Measurements from ENCODE around the gene HNRNPL. TPM values are rescaled to one million over a fixed set of nuclear protein-coding genes. Genes with fewer than 3 reads are reported as not detected.
"Not testable (repeated sequence)": the region's sequence is repeated elsewhere in the genome, so short reads cannot be mapped to it uniquely, and the experiment has no call there.

HNRNPL gene
- total RNA-seq, 1 experiment from 2014 or later: 642 TPM

DNA sequence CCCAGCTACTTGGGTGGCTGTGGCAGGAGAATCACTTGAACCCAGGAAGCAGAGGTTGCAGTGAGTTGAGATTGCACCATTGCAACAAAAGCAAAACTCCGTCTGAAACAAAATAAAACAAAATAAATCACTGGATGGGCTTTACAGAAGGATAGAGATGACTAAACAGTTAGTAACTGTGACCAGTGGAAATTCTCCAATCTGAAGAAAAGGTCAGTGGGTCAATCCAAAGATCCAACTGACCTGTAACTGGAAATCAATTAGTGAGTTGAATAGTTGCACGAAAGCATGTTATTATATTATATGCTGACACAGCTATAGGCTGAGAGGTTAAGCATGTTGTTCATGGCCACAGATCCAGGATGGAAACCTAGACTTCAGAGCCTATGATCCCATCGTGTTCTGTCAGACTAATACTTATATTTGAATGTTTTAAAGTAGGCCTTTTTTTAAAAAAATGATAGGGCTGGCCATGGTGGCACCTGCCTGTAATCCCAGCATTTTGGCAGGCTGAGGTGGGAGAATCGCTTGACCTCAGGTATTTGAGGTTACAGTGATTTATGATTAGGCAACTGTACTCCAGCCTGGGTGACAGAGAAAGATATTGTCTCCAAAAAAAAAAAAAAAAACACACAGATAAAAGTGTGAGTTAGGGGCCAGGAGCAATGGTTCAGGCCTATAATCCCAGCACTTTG lies 19.6 kb downstream of the HNRNPL start:
- ChIA-PET CTCF (no interaction called here), POLR2A (ENCODE audit: low non-redundant PET) (interaction anchor here (0.6 to 0.7 kb wide), 2 partner anchors 21 to 236 kb away, joined by 3 to 11 read pairs; no protein-coding TSS in a partner anchor)
- Histone ChIP-seq H3K27me3 (replicated peaks; ENCODE audit: insufficient read depth, low read depth, low read length, poor library complexity) (no peaks in the 10 kb centered on the region), H3K4me1 (ENCODE audit: insufficient read depth, low read length, poor library complexity, severe bottlenecking) (peaks cover 12% of the 10 kb centered on the region), H3K4me3 (ENCODE audit: low read depth, low read length, poor library complexity, severe bottlenecking) (no peak overlapping the region), H3K27ac (ENCODE audit: low read depth, low read length, poor library complexity, severe bottlenecking) (no peak overlapping the region), H3K36me3 (ENCODE audit: insufficient read depth, low read length, poor library complexity, severe bottlenecking) (peaks cover 7% of the 10 kb centered on the region), H3K9me3 (ENCODE audit: low read depth, low read length, poor library complexity, severe bottlenecking) (no peaks in the 10 kb centered on the region)
- DNase-seq (ENCODE audit: low spot score): no peak
- TF ChIP-seq EZH2 (IDR thresholded peaks at IDR 0.05; ENCODE audit: borderline replicate concordance, low read depth, low read length, poor library complexity, severe bottlenecking): no peak
- TF ChIP-seq CTCF (conservative IDR thresholded peaks at IDR 0.05; ENCODE audit: low read depth, low read length): no peak
- BruUV-seq (replicated peaks): no TSS peak
- intact Hi-C loops (cut with micrococcal nuclease; ENCODE audit: unreplicated experiment): no loop called here

GRCh38 chr19:38829203-38829602 lies 20.6 kb downstream of the HNRNPL start:
- CTCF ChIA-PET: interaction anchor here (0.6 kb wide), 1 partner anchor 409 kb away, joined by 5 read pairs; no protein-coding TSS in a partner anchor
- H3K36me3 ChIP-seq (ENCODE audit: insufficient read depth, low read length, poor library complexity, severe bottlenecking); H3K4me3 ChIP-seq (ENCODE audit: low read depth, low read length, poor library complexity, severe bottlenecking); H3K9me3 ChIP-seq (ENCODE audit: low read depth, low read length, poor library complexity, severe bottlenecking); BruUV-seq (replicated peaks); H3K27me3 ChIP-seq (replicated peaks; ENCODE audit: insufficient read depth, low read depth, low read length, poor library complexity); intact Hi-C loops (cut with micrococcal nuclease; ENCODE audit: unreplicated experiment); DNase-seq (ENCODE audit: low spot score); H3K27ac ChIP-seq (ENCODE audit: low read depth, low read length, poor library complexity, severe bottlenecking): not testable (repeated sequence)
- POLR2A ChIA-PET (ENCODE audit: low non-redundant PET): interaction anchor here (0.6 kb wide), 1 partner anchor 285 kb away, joined by 6 read pairs; no protein-coding TSS in a partner anchor
- peaks cover 12% of the 10 kb centered on the region for H3K4me1 ChIP-seq (ENCODE audit: insufficient read depth, low read length, poor library complexity, severe bottlenecking)

DNA sequence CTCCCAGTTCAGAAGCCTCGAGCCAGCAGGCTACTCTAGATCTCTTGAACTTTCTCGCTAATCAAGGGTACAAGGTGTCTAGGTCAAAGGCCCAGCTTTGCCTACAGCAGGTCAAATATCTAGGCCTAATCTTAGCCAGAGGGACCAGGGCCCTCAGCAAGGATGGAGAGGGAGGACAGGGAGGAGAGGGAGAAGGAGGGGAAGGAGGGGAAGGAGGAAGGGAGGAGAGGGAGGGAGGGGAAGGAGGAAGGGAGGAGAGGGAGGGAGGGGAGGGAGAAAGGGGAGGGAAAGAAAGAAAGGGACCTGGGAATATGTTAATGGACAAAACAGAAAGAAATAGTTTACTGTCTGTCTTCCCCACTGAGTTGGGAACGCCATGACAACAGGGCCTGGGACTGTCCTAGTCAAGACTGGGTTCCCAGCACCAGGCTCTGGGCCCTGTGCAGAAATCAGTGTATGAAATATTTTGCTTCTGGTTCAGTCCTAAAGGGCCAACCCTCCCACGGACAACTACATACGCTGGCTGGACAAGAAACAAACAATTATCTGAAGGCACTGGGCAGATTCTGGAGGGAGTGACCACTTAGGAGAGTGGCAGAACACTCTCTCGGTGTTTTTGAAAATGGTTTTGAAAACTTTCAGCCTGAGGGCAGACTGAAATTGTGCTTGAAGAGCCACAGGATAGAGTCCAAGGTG lies 22.8 kb downstream of the HNRNPL start:
- H3K36me3 ChIP-seq (ENCODE audit: insufficient read depth, low read length, poor library complexity, severe bottlenecking): peaks cover 7% of the 10 kb centered on the region
- H3K27ac ChIP-seq (ENCODE audit: low read depth, low read length, poor library complexity, severe bottlenecking): no peak overlapping the region
- ChIA-PET POLR2A (ENCODE audit: low non-redundant PET) (no interaction called here), CTCF (no interaction called here)
- H3K4me3 ChIP-seq (ENCODE audit: low read depth, low read length, poor library complexity, severe bottlenecking): no peak overlapping the region
- intact Hi-C loops (cut with micrococcal nuclease; ENCODE audit: unreplicated experiment): no loop called here
- H3K27me3 ChIP-seq (replicated peaks; ENCODE audit: insufficient read depth, low read depth, low read length, poor library complexity): no peaks in the 10 kb centered on the region
- H3K4me1 ChIP-seq (ENCODE audit: insufficient read depth, low read length, poor library complexity, severe bottlenecking): peaks cover 6% of the 10 kb centered on the region
- DNase-seq (ENCODE audit: low spot score): no peak
- no peaks in the 10 kb centered on the region for H3K9me3 ChIP-seq (ENCODE audit: low read depth, low read length, poor library complexity, severe bottlenecking)
- BruUV-seq (replicated peaks): no TSS peak
- TF ChIP-seq CTCF (conservative IDR thresholded peaks at IDR 0.05; ENCODE audit: low read depth, low read length) (no peak), EZH2 (IDR thresholded peaks at IDR 0.05; ENCODE audit: borderline replicate concordance, low read depth, low read length, poor library complexity, severe bottlenecking) (no peak)

- H3K27me3 ChIP-seq (replicated peaks; ENCODE audit: insufficient read depth, low read depth, low read length, poor library complexity); POLR2A ChIA-PET (ENCODE audit: low non-redundant PET); H3K4me1 ChIP-seq (ENCODE audit: insufficient read depth, low read length, poor library complexity, severe bottlenecking); intact Hi-C loops (cut with micrococcal nuclease; ENCODE audit: unreplicated experiment); H3K36me3 ChIP-seq (ENCODE audit: insufficient read depth, low read length, poor library complexity, severe bottlenecking); H3K9me3 ChIP-seq (ENCODE audit: low read depth, low read length, poor library complexity, severe bottlenecking); CTCF ChIA-PET; H3K27ac ChIP-seq (ENCODE audit: low read depth, low read length, poor library complexity, severe bottlenecking); DNase-seq (ENCODE audit: low spot score); H3K4me3 ChIP-seq (ENCODE audit: low read depth, low read length, poor library complexity, severe bottlenecking); BruUV-seq (replicated peaks): not testable (repeated sequence)
Measured at GRCh38 chr19:38825936-38826335, 23.9 kb downstream of the HNRNPL start.

- CTCF ChIA-PET; BruUV-seq (replicated peaks); POLR2A ChIA-PET (ENCODE audit: low non-redundant PET); intact Hi-C loops (cut with micrococcal nuclease; ENCODE audit: unreplicated experiment); DNase-seq (ENCODE audit: low spot score); H3K27ac ChIP-seq (ENCODE audit: low read depth, low read length, poor library complexity, severe bottlenecking); H3K27me3 ChIP-seq (replicated peaks; ENCODE audit: insufficient read depth, low read depth, low read length, poor library complexity); H3K4me3 ChIP-seq (ENCODE audit: low read depth, low read length, poor library complexity, severe bottlenecking); H3K9me3 ChIP-seq (ENCODE audit: low read depth, low read length, poor library complexity, severe bottlenecking); H3K4me1 ChIP-seq (ENCODE audit: insufficient read depth, low read length, poor library complexity, severe bottlenecking); H3K36me3 ChIP-seq (ENCODE audit: insufficient read depth, low read length, poor library complexity, severe bottlenecking): not testable (repeated sequence)
Measured at GRCh38 chr19:38821230-38821825, 28.5 kb downstream of the HNRNPL start.

Measured in A673 (cell line).